Neutrophil (primary cell): Measurements from ENCODE around the gene KHSRP.

Experiments used
- H3K27ac ChIP-seq: fragments of 200-600 bp; sonication (generic); 2 replicates; pipeline ENCODE4 v1.5.1; 2016; ENCODE audit warnings: mild to moderate bottlenecking, moderate library complexity
- H3K27me3 ChIP-seq: fragments of 200-600 bp; sonication (generic); 2 replicates; pipeline ENCODE4 v1.6.0; 2016; ENCODE audit warnings: mild to moderate bottlenecking
- H3K36me3 ChIP-seq: fragments of 200-600 bp; sonication (generic); 2 replicates; pipeline ENCODE4 v1.5.1; 2017
- H3K4me1 ChIP-seq, 2 experiments: fragments of 200-600 bp in 1 of 2; sonication (generic) in 1 of 2; 1 replicate in 1 of 2; 2 replicates in 1 of 2; pipeline versions ENCODE4 v1.5.1 to v1.6.1; 2013 to 2016; ENCODE audit warnings: low read depth in 1 of 2, low read length in 1 of 2, mild to moderate bottlenecking in 1 of 2, moderate library complexity in 1 of 2; ENCODE audit not compliant: control insufficient read depth in 1 of 2, insufficient read depth in 1 of 2
- H3K4me3 ChIP-seq, 2 experiments: fragments of 200-600 bp in 1 of 2; sonication (generic) in 1 of 2; 1 replicate in 1 of 2; 2 replicates in 1 of 2; pipeline ENCODE4 v1.5.1; 2013 to 2016; ENCODE audit warnings: low read depth in 1 of 2, low read length in 1 of 2, mild to moderate bottlenecking in 1 of 2, moderate library complexity in 1 of 2
- H3K9me3 ChIP-seq: fragments of 200-600 bp; sonication (generic); 2 replicates; pipeline ENCODE4 v1.5.1; 2016
- TF ChIP-seq, protein P1 (sequence below): fragments of 200-600 bp; sonication (generic); IDR thresholded peaks from 2 replicates; pipeline ENCODE4 v1.5.1; 2016; ENCODE audit warnings: antibody characterized with exemption

KHSRP gene

DNA sequence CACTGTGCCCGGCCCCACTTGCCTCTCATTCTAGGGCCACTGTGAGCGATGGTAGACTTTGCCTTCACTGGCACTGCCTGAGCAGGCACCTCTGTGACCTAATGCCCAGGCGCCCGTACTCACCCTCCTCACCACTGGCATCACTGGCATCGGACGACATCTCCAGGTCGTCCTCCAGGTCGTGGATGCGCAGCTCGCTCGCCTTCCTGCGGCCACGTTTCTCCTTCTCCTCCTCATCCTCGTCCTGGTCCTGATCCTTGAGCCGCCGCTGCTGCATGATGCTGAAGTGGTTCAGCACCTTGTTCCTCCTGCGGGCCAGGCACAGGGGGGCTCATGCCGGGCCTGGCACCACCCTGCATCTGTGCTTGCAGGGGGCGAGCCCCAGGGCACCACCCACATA lies 41.4 kb downstream of the KHSRP start:
- TF ChIP-seq, protein P1, sequence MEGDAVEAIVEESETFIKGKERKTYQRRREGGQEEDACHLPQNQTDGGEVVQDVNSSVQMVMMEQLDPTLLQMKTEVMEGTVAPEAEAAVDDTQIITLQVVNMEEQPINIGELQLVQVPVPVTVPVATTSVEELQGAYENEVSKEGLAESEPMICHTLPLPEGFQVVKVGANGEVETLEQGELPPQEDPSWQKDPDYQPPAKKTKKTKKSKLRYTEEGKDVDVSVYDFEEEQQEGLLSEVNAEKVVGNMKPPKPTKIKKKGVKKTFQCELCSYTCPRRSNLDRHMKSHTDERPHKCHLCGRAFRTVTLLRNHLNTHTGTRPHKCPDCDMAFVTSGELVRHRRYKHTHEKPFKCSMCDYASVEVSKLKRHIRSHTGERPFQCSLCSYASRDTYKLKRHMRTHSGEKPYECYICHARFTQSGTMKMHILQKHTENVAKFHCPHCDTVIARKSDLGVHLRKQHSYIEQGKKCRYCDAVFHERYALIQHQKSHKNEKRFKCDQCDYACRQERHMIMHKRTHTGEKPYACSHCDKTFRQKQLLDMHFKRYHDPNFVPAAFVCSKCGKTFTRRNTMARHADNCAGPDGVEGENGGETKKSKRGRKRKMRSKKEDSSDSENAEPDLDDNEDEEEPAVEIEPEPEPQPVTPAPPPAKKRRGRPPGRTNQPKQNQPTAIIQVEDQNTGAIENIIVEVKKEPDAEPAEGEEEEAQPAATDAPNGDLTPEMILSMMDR: no peak
- H3K27ac ChIP-seq: no peak overlapping the region
- peaks cover 99% of the 10 kb centered on the region for H3K36me3 ChIP-seq

DNA sequence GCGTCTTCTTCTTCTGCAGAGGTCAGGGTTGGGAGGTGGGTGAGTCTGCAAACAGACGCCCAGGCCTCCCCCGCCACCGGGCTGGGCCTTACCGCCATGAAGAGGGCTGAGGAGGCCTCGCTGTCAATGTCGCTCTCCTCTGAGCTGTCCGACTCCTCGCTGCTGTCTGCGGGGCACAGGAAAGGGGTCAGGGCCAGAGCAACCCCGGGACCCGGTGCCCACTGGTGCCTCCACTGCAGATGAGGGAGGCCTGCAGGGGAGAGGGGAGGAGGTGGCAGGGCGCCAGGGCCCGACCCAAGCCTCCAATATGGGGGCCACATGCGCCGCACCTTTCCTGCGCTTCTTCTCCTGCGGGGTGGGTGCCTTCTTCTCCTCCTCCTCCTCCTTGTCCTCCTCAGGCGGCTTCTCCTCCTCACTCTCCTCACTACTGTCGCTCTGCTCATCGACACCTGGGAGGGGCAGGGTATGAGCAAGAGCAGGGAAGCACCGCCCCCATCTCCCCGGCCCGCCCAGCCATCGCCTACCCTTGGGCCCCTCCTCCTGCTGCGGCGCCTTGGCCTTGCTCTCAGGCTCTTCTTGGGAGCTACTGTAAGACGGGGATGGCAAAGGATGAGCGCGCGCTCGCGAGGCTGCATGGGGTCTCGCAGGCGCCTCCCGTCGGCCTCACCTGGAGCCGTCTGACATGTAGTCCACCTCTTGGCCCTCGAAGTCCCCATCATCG lies 43.4 kb downstream of the KHSRP start:
- TF ChIP-seq, protein P1: no peak
- Histone ChIP-seq H3K27me3 (no peaks in the 10 kb centered on the region), H3K36me3 (peaks cover 82% of the 10 kb centered on the region), H3K27ac (no peak overlapping the region), H3K4me1 (no peaks in the 10 kb centered on the region), H3K4me3 (no peak overlapping the region), H3K9me3 (no peaks in the 10 kb centered on the region)

More for the DNA sequence above, 41.4 kb downstream of the KHSRP start:
- no peaks in the 10 kb centered on the region for H3K9me3 ChIP-seq
- no peaks in the 10 kb centered on the region for H3K4me1 ChIP-seq
- H3K27me3 ChIP-seq: no peaks in the 10 kb centered on the region
- H3K4me3 ChIP-seq: no peak overlapping the region

DNA sequence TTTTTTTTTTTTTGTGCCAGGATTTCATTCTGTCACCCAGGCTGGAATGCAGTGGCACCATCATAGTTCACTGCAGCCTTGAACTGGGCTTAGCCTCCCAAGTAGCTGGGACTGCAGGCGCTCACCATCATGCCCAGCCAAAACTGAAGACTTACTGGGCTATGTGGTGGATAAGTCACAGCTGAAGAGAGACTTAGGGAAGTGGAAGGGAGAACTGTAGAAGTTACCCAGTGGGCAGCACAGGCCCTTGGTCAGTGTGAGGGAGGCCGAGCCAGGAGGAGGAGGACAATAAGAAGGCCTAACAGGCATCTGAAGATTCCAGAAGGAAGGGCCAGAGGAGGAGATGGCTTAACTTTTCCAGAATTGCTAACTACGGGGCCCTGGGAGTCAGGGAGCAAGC lies 44.9 kb downstream of the KHSRP start:
- peaks cover 68% of the 10 kb centered on the region for H3K36me3 ChIP-seq
- TF ChIP-seq, protein P1: no peak

DNA sequence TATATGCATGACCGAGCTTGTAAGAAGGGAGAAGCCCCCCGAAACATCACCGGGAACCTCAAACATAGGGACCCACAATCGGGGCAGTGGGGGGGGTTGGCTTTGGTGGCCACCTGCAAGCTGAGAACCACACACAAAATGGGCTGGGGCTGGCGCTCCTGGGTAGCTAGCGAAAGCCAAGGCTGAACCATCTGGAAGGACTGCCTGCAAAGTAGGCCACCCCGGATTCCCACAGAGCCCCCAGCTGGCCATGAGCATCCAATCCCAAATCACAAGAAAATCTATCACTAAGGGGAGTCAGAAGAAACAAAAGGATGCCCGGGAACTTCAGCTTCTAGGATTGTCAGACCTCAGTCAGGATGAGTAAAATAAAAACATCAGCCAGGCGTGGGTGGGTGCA lies 46.1 kb downstream of the KHSRP start:
- Histone ChIP-seq H3K4me1 (peaks cover 4 to 5% of the 10 kb centered on the region in 2 experiments), H3K36me3 (peaks cover 56% of the 10 kb centered on the region), H3K27ac (no peak overlapping the region), H3K27me3 (no peaks in the 10 kb centered on the region), H3K9me3 (no peaks in the 10 kb centered on the region), H3K4me3 (no peak overlapping the region)
- TF ChIP-seq, protein P1: no peak

More for the DNA sequence above, 44.9 kb downstream of the KHSRP start:
- Histone ChIP-seq H3K27me3 (no peaks in the 10 kb centered on the region), H3K4me1 (no peaks in the 10 kb centered on the region), H3K9me3 (no peaks in the 10 kb centered on the region), H3K27ac (no peak overlapping the region), H3K4me3 (no peak overlapping the region)

DNA sequence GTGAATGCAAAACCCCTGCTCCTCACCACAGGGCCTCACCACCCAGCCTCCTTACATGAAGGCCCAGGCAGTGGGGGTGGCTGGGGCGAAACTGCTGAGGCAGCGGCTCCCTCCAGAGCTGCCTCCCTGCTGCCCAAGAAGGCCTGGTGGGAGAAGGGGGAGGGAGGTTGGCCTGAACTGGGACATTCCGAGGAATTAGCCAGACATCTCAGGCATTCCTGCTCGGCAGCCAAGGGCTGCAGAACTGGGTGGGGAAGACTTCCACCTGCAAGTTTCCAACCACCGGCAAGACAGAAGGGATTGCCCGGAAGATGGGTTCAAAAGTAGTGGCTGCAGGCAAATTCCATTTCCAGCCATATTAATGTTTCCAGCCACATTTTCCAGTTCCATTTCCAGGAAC lies 46.6 kb downstream of the KHSRP start:
- Histone ChIP-seq H3K9me3 (no peaks in the 10 kb centered on the region), H3K36me3 (peaks cover 52% of the 10 kb centered on the region), H3K4me1 (peaks cover 5 to 6% of the 10 kb centered on the region in 2 experiments), H3K27me3 (no peaks in the 10 kb centered on the region), H3K27ac (no peak overlapping the region), H3K4me3 (no peak overlapping the region)
- TF ChIP-seq, protein P1: no peak
